ENCODE measurements around the gene ATP9A.

DNA sequence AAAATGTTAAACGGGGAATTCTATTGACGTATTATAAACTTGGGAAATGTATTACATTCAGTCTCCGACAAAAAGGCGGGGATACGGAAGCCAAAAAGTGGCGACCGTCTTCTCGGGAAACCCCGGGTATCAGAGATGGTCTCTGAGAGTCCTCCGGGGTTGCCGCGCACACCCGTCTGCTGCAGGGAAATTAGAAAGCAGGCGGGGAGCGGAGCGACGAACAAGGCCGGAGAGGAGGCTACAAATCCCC is 32.6 kb upstream of the ATP9A start:
- TF ChIP-seq, protein P1, sequence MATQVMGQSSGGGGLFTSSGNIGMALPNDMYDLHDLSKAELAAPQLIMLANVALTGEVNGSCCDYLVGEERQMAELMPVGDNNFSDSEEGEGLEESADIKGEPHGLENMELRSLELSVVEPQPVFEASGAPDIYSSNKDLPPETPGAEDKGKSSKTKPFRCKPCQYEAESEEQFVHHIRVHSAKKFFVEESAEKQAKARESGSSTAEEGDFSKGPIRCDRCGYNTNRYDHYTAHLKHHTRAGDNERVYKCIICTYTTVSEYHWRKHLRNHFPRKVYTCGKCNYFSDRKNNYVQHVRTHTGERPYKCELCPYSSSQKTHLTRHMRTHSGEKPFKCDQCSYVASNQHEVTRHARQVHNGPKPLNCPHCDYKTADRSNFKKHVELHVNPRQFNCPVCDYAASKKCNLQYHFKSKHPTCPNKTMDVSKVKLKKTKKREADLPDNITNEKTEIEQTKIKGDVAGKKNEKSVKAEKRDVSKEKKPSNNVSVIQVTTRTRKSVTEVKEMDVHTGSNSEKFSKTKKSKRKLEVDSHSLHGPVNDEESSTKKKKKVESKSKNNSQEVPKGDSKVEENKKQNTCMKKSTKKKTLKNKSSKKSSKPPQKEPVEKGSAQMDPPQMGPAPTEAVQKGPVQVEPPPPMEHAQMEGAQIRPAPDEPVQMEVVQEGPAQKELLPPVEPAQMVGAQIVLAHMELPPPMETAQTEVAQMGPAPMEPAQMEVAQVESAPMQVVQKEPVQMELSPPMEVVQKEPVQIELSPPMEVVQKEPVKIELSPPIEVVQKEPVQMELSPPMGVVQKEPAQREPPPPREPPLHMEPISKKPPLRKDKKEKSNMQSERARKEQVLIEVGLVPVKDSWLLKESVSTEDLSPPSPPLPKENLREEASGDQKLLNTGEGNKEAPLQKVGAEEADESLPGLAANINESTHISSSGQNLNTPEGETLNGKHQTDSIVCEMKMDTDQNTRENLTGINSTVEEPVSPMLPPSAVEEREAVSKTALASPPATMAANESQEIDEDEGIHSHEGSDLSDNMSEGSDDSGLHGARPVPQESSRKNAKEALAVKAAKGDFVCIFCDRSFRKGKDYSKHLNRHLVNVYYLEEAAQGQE (IDR thresholded peaks at IDR 0.05; ENCODE audit: low read depth, low read length) = no peak
- TF ChIP-seq TARDBP (IDR thresholded peaks at IDR 0.05; ENCODE audit: borderline replicate concordance) (no peak), EZH2 (IDR thresholded peaks at IDR 0.05; ENCODE audit: borderline replicate concordance, control insufficient read depth, low read depth, low read length) (no peak), POLR2A (IDR thresholded peaks at IDR 0.05; ENCODE audit: low read depth, low read length) (no peak), ZSCAN29 (IDR thresholded peaks at IDR 0.05) (no peak), HDAC2 (IDR thresholded peaks at IDR 0.05) (no peak), CHD2 (IDR thresholded peaks at IDR 0.05; ENCODE audit: borderline replicate concordance, low read depth, low read length) (no peak), CREM (IDR thresholded peaks at IDR 0.05; ENCODE audit: low read depth) (no peak), CREB1 (IDR thresholded peaks at IDR 0.05; ENCODE audit: low read depth) (no peak), POLR2AphosphoS5 (IDR thresholded peaks at IDR 0.05; ENCODE audit: low read length) (no peak), EP300 (IDR thresholded peaks at IDR 0.05; ENCODE audit: borderline replicate concordance in 1 of 2, control insufficient read depth in 1 of 2, low read depth in 2 of 2, low read length in 2 of 2) (no peak)
- TF ChIP-seq, protein P2, sequence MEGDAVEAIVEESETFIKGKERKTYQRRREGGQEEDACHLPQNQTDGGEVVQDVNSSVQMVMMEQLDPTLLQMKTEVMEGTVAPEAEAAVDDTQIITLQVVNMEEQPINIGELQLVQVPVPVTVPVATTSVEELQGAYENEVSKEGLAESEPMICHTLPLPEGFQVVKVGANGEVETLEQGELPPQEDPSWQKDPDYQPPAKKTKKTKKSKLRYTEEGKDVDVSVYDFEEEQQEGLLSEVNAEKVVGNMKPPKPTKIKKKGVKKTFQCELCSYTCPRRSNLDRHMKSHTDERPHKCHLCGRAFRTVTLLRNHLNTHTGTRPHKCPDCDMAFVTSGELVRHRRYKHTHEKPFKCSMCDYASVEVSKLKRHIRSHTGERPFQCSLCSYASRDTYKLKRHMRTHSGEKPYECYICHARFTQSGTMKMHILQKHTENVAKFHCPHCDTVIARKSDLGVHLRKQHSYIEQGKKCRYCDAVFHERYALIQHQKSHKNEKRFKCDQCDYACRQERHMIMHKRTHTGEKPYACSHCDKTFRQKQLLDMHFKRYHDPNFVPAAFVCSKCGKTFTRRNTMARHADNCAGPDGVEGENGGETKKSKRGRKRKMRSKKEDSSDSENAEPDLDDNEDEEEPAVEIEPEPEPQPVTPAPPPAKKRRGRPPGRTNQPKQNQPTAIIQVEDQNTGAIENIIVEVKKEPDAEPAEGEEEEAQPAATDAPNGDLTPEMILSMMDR (IDR thresholded peaks at IDR 0.05 in 2 of 3, conservative IDR thresholded peaks at IDR 0.05 in 1 of 3; ENCODE audit: control insufficient read depth in 2 of 3, extremely low read depth in 1 of 3, insufficient read depth in 1 of 3, low read depth in 3 of 3, low read length in 3 of 3) = no peak
- TF ChIP-seq, protein P3, sequence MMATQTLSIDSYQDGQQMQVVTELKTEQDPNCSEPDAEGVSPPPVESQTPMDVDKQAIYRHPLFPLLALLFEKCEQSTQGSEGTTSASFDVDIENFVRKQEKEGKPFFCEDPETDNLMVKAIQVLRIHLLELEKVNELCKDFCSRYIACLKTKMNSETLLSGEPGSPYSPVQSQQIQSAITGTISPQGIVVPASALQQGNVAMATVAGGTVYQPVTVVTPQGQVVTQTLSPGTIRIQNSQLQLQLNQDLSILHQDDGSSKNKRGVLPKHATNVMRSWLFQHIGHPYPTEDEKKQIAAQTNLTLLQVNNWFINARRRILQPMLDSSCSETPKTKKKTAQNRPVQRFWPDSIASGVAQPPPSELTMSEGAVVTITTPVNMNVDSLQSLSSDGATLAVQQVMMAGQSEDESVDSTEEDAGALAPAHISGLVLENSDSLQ (IDR thresholded peaks at IDR 0.05) = no peak
- TF ChIP-seq, protein P4, sequence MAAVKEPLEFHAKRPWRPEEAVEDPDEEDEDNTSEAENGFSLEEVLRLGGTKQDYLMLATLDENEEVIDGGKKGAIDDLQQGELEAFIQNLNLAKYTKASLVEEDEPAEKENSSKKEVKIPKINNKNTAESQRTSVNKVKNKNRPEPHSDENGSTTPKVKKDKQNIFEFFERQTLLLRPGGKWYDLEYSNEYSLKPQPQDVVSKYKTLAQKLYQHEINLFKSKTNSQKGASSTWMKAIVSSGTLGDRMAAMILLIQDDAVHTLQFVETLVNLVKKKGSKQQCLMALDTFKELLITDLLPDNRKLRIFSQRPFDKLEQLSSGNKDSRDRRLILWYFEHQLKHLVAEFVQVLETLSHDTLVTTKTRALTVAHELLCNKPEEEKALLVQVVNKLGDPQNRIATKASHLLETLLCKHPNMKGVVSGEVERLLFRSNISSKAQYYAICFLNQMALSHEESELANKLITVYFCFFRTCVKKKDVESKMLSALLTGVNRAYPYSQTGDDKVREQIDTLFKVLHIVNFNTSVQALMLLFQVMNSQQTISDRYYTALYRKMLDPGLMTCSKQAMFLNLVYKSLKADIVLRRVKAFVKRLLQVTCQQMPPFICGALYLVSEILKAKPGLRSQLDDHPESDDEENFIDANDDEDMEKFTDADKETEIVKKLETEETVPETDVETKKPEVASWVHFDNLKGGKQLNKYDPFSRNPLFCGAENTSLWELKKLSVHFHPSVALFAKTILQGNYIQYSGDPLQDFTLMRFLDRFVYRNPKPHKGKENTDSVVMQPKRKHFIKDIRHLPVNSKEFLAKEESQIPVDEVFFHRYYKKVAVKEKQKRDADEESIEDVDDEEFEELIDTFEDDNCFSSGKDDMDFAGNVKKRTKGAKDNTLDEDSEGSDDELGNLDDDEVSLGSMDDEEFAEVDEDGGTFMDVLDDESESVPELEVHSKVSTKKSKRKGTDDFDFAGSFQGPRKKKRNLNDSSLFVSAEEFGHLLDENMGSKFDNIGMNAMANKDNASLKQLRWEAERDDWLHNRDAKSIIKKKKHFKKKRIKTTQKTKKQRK (IDR thresholded peaks at IDR 0.05; ENCODE audit: low read depth, low read length) = no peak

Data from GM12878 (cell line).